Esophagus muscularis mucosa (tissue), 4 donors: ENCODE results near the gene NKD2.

Source experiments
- CTCF ChIP-seq, 3 experiments: fragments of 200-600 bp in 2 of 3; fragments of 450-650 bp in 1 of 3; sonication (generic) in 2 of 3; IDR thresholded peaks; one replicate each; pipeline ENCODE4 v1.5.1; 2017 to 2019; ENCODE audit warnings: antibody characterized with exemption in 3 of 3, mild to moderate bottlenecking in 2 of 3, moderate library complexity in 1 of 3
- EP300 ChIP-seq: sonication (generic); formaldehyde crosslinking; IDR thresholded peaks from one replicate; pipeline ENCODE4 v1.6.1; 2017; ENCODE audit warnings: antibody characterized with exemption
- POLR2A ChIP-seq: fragments of 450-650 bp; IDR thresholded peaks from one replicate; pipeline ENCODE4 v1.6.1; 2017; ENCODE audit warnings: antibody characterized with exemption, moderate library complexity, mild to moderate bottlenecking, low read depth
- POLR2AphosphoS5 ChIP-seq, 2 donors: sonication (generic); formaldehyde crosslinking; IDR thresholded peaks; one replicate each; pipeline ENCODE4 v1.6.1; 2017; ENCODE audit warnings: antibody characterized with exemption in 2 of 2

- TF ChIP-seq POLR2A (no peak), CTCF (IDR thresholded peaks at IDR 0.05) (no peak), EP300 (no peak), POLR2AphosphoS5 (IDR thresholded peaks at IDR 0.05) (no peak)
Observed at GRCh38 chr5:961002-961710, 47.4 kb upstream of the NKD2 start.
